ENCODE results near the gene DRAXIN. TPM values are rescaled to one million over a fixed set of nuclear protein-coding genes. Genes with fewer than 3 reads are reported as not detected.
A peak's percentile ranks its signal among the peaks of the same experiment; 100 is the strongest.

The DRAXIN gene
- total RNA-seq, 3 donors from 2014 or later (not counting 1 experiment from before 2014, with no cell fraction given) = 10.9 to 24.9 (median 12.1) TPM

DNA sequence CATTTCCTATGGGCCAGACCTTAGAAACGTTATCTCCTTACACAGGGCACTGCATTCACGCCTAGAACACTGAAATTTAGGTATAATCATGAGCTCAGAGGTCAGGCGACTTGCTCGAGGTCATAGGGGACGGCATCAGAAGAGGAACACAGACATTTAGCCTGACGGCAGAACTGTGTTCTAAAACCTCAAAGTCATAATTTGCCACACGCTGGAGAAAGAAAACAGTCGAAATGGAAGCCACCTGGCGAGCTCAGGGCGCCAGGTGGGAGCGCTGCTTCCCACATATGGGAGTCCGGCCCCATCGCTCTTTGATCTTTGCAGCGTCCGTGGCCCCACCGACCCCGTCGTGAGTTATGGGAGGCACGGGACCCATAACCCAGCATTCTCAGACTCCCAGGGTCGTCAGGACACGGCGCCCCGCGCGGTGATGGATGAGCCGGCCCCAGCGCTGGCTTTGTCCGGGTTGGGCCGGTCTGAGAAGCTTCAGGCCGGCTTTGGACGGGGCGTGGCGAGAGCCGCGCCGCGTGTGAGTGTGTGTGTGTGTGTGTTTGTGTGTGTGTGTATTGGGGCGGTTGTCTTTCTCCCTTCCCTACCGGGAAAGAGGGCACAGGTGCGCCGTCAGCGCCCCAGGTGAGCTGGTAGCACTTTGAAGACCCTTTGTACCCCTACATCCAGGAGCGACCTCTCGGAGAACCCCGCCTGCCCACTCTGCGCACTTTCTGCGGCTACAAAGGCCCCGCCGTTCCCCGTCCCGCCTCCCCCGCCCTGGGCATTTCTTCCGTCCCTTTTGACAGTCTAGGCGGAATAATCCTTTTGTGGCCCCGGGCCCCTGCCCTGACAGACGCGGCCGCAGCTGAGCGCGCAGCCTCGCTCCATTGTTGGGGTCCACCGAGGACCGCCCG lies 861 bp upstream of the DRAXIN start:
- Mint-ChIP-seq H3K4me1 (peaks cover 38 to 41% of the 10 kb centered on the region in 2 donors), H3K4me3 (peak overlapping the region; percentile 87), H3K9me3 (no peaks in the 10 kb centered on the region), H3K27ac (peak overlapping the region; percentile 35 to 37), H3K36me3 (no peaks in the 10 kb centered on the region), H3K27me3 (ENCODE audit: low read depth in 2 of 2) (peaks cover 0 to 22% of the 10 kb centered on the region in 2 donors)
- peaks cover 16% of the 10 kb centered on the region for H3K27me3 ChIP-seq (ENCODE audit: control insufficient read depth, insufficient read depth, low read length)
- no peak for DNase-seq
- H3K9me3 ChIP-seq (ENCODE audit: control insufficient read depth, insufficient read depth, low read length) = no peaks in the 10 kb centered on the region
- TF ChIP-seq, protein P1, sequence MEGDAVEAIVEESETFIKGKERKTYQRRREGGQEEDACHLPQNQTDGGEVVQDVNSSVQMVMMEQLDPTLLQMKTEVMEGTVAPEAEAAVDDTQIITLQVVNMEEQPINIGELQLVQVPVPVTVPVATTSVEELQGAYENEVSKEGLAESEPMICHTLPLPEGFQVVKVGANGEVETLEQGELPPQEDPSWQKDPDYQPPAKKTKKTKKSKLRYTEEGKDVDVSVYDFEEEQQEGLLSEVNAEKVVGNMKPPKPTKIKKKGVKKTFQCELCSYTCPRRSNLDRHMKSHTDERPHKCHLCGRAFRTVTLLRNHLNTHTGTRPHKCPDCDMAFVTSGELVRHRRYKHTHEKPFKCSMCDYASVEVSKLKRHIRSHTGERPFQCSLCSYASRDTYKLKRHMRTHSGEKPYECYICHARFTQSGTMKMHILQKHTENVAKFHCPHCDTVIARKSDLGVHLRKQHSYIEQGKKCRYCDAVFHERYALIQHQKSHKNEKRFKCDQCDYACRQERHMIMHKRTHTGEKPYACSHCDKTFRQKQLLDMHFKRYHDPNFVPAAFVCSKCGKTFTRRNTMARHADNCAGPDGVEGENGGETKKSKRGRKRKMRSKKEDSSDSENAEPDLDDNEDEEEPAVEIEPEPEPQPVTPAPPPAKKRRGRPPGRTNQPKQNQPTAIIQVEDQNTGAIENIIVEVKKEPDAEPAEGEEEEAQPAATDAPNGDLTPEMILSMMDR (IDR thresholded peaks at IDR 0.05) = no peak
- no peak overlapping the region for H3K27ac ChIP-seq (ENCODE audit: low read length)
- peaks cover 41% of the 10 kb centered on the region for H3K4me1 ChIP-seq (ENCODE audit: control insufficient read depth, insufficient read depth, low read length)
- intact Hi-C loops (cut with micrococcal nuclease) = no loop called here
- no peak for ATAC-seq
- peak overlapping the region; percentile 16 for H3K4me3 ChIP-seq (ENCODE audit: low read length)
- no peaks in the 10 kb centered on the region for H3K36me3 ChIP-seq (ENCODE audit: control insufficient read depth, insufficient read depth, low read length)
- WGBS (ENCODE audit: insufficient coverage) = 4% methylated on average over 64 of the region's 64 CpGs

GRCh38 chr1:11691928-11692711 lies 610 bp downstream of the DRAXIN start:
- no peaks in the 10 kb centered on the region for H3K9me3 Mint-ChIP-seq

GRCh38 chr1:11693024-11693590 lies 1.6 kb downstream of the DRAXIN start:
- Mint-ChIP-seq H3K4me1 (peaks cover 38 to 46% of the 10 kb centered on the region in 2 donors), H3K27me3 (ENCODE audit: low read depth in 2 of 2) (peaks cover 0 to 22% of the 10 kb centered on the region in 2 donors)
- peak overlapping the region; percentile 59 for H3K27ac ChIP-seq (ENCODE audit: low read length)

More at GRCh38 chr1:11691928-11692711, 610 bp downstream of the DRAXIN start:
- Mint-ChIP-seq H3K4me1 (peaks cover 38 to 46% of the 10 kb centered on the region in 2 donors), H3K27me3 (ENCODE audit: low read depth in 2 of 2) (peaks cover 0 to 22% of the 10 kb centered on the region in 2 donors), H3K4me3 (peak overlapping the region; percentile 87), H3K27ac (peak overlapping the region; percentile 79 to 85), H3K36me3 (no peaks in the 10 kb centered on the region)
- H3K27me3 ChIP-seq (ENCODE audit: control insufficient read depth, insufficient read depth, low read length) = peaks cover 16% of the 10 kb centered on the region
- H3K36me3 ChIP-seq (ENCODE audit: control insufficient read depth, insufficient read depth, low read length) = no peaks in the 10 kb centered on the region
- TF ChIP-seq, protein P1 (IDR thresholded peaks at IDR 0.05) = no peak
- H3K4me3 ChIP-seq (ENCODE audit: low read length) = peak overlapping the region; percentile 14
- H3K4me1 ChIP-seq (ENCODE audit: control insufficient read depth, insufficient read depth, low read length) = peaks cover 41% of the 10 kb centered on the region
- intact Hi-C loops (cut with micrococcal nuclease) = loop anchor here (2.0 kb wide), 1 partner anchor 27 kb away; the partner anchor contains the start of gene FBXO6
- no peak for ATAC-seq
- no peaks in the 10 kb centered on the region for H3K9me3 ChIP-seq (ENCODE audit: control insufficient read depth, insufficient read depth, low read length)
- 9% methylated on average over 63 of the region's 64 CpGs for WGBS (ENCODE audit: insufficient coverage)
- peak overlapping the region; percentile 40 for H3K27ac ChIP-seq (ENCODE audit: low read length)
- peak in 1 of 2 donors; percentile 21 for DNase-seq

More at GRCh38 chr1:11693024-11693590, 1.6 kb downstream of the DRAXIN start:
- intact Hi-C loops (cut with micrococcal nuclease) = loop anchor here (1.0 to 2.0 kb wide), 4 partner anchors 13 to 37 kb away; partner anchors contain the start of gene FBXO6
- no peaks in the 10 kb centered on the region for H3K9me3 Mint-ChIP-seq
- Histone ChIP-seq H3K9me3 (ENCODE audit: control insufficient read depth, insufficient read depth, low read length) (no peaks in the 10 kb centered on the region), H3K4me1 (ENCODE audit: control insufficient read depth, insufficient read depth, low read length) (peaks cover 41% of the 10 kb centered on the region), H3K36me3 (ENCODE audit: control insufficient read depth, insufficient read depth, low read length) (no peaks in the 10 kb centered on the region), H3K27me3 (ENCODE audit: control insufficient read depth, insufficient read depth, low read length) (peaks cover 16% of the 10 kb centered on the region), H3K4me3 (ENCODE audit: low read length) (no peak overlapping the region)
- H3K27ac Mint-ChIP-seq = peak overlapping the region; percentile 79 to 85
- DNase-seq = peak; percentile 61 to 64
- H3K4me3 Mint-ChIP-seq = peak overlapping the region; percentile 87
- WGBS (ENCODE audit: insufficient coverage) = 2% methylated on average over 6 of the region's 6 CpGs
- peak; percentile 77 to 80 (median 78) for ATAC-seq
- no peaks in the 10 kb centered on the region for H3K36me3 Mint-ChIP-seq
- TF ChIP-seq, protein P1 (IDR thresholded peaks at IDR 0.05) = no peak
